Caco-2 (cell line): ENCODE results near the gene TET1. TPM values are rescaled to one million over a fixed set of nuclear protein-coding genes. Genes with fewer than 3 reads are reported as not detected.
"Not testable (repeated sequence)": the region's sequence is repeated elsewhere in the genome, so short reads cannot be mapped to it uniquely, and the experiment has no call there.

Source experiments
- BruUV-seq: library from RNA; stranded (reverse); fragments of 400-500 nt; replicated peaks from 2 replicates; lab custom pipeline; 2021; lab: Mats Ljungman, UMichigan
- CTCF ChIA-PET: fragments of 300-600 bp; sonication (Branson Sonifier 250); formaldehyde crosslinking; loops from one replicate; lab custom pipeline; 2022; ENCODE audit warnings: antibody characterized with exemption; lab: Charles Lee
- POLR2A ChIA-PET: fragments of 300-600 bp; sonication (Branson Sonifier 250); formaldehyde crosslinking; loops from one replicate; lab custom pipeline; 2022; ENCODE audit warnings: antibody characterized with exemption; lab: Charles Lee
- DNase-seq, 2 experiments: peaks; one replicate each; pipeline versions ENCODE4 v3.0.0 to v3.0.0-alpha.2; 2020 to 2022
- H3K27me3 ChIP-seq: replicated peaks from 2 replicates; pipeline ENCODE4 v1.6.0; 2011; ENCODE audit warnings: low read length; ENCODE audit not compliant: control insufficient read depth, insufficient read depth
- H3K36me3 ChIP-seq: 2 replicates; pipeline ENCODE4 v1.5.1; 2011; ENCODE audit warnings: low read length; ENCODE audit not compliant: control insufficient read depth, insufficient read depth
- H3K4me1 ChIP-seq: fragments of 250-450 bp; sonication (Bioruptor Pico); 2 replicates; pipeline ENCODE4 v1.5.1; 2020; ENCODE audit warnings: mild to moderate bottlenecking
- H3K4me3 ChIP-seq: 2 replicates; pipeline ENCODE4 v1.5.1; 2011; ENCODE audit warnings: low read depth, mild to moderate bottlenecking, control low read depth, low read length
- H3K9me3 ChIP-seq: fragments of 250-450 bp; sonication (Bioruptor Pico); 2 replicates; pipeline ENCODE4 v1.5.1; 2020; ENCODE audit warnings: mild to moderate bottlenecking, moderate library complexity
- H3K27ac Mint-ChIP-seq: one replicate; pipeline ENCODE4 v1.8.0; 2022; ENCODE audit warnings: mixed read lengths; ENCODE audit not compliant: unreplicated experiment
- H3K27me3 Mint-ChIP-seq: one replicate; pipeline ENCODE4 v1.8.0; 2022; ENCODE audit warnings: mixed read lengths; ENCODE audit not compliant: insufficient read depth, unreplicated experiment
- H3K36me3 Mint-ChIP-seq: one replicate; pipeline ENCODE4 v1.8.0; 2022; ENCODE audit warnings: mild to moderate bottlenecking, mixed read lengths; ENCODE audit not compliant: insufficient read depth, unreplicated experiment
- H3K4me1 Mint-ChIP-seq: one replicate; pipeline ENCODE4 v1.8.0; 2022; ENCODE audit warnings: low read depth, mixed read lengths; ENCODE audit not compliant: unreplicated experiment
- H3K4me3 Mint-ChIP-seq: one replicate; pipeline ENCODE4 v1.8.0; 2022; ENCODE audit warnings: mild to moderate bottlenecking, moderate library complexity, mixed read lengths; ENCODE audit not compliant: unreplicated experiment
- H3K9me3 Mint-ChIP-seq: one replicate; pipeline ENCODE4 v1.8.0; 2022; ENCODE audit warnings: mixed read lengths; ENCODE audit not compliant: unreplicated experiment
- intact Hi-C: fragments of 100-400 bp; cut with micrococcal nuclease; formaldehyde crosslinking; loops from one replicate; pipeline ENCODE4 v1.10.0; 2022; ENCODE audit not compliant: unreplicated experiment
- total RNA-seq: library from RNA; stranded (reverse); gene quantifications from 2 replicates; pipeline ENCODE4 v1.2.3, GENCODE V29; 2022
- TF ChIP-seq, protein P1 (sequence below), 2 experiments: fragments of 200-600 bp in 1 of 2; IDR thresholded peaks; 1 replicate in 1 of 2; 2 replicates in 1 of 2; pipeline versions ENCODE4 v1.5.1 to v1.8.0; 2011 to 2022; ENCODE audit warnings: antibody characterized with exemption in 1 of 2, control low read depth in 1 of 2, inconsistent platforms in 1 of 2, low read depth in 1 of 2, low read length in 1 of 2, mild to moderate bottlenecking in 1 of 2, moderate library complexity in 1 of 2; ENCODE audit not compliant: insufficient read depth in 1 of 2, severe bottlenecking in 1 of 2, unreplicated experiment in 1 of 2

TET1 gene
- total RNA-seq, 1 experiment from 2014 or later: 18.6 TPM

- CTCF ChIA-PET: interaction anchor here (2.0 kb wide), 1 partner anchor 68 kb away, joined by 8 read pairs; no protein-coding TSS in a partner anchor
- DNase-seq: no peak
- H3K27ac Mint-ChIP-seq: peak overlapping the region; percentile 46
- no peaks in the 10 kb centered on the region for H3K9me3 Mint-ChIP-seq
- intact Hi-C loops: loop anchor here (2.0 kb wide), 1 partner anchor 101 kb away; the partner anchor contains the start of gene CCAR1
- POLR2A ChIA-PET: interaction anchor here (0.6 kb wide), 1 partner anchor 405 kb away, joined by 4 read pairs; no protein-coding TSS in a partner anchor
- BruUV-seq: no TSS peak
- H3K36me3 Mint-ChIP-seq: peaks cover 18% of the 10 kb centered on the region
- peaks cover 1% of the 10 kb centered on the region; the same call in 1 of the 2 replicates for H3K36me3 ChIP-seq
- peaks cover 30% of the 10 kb centered on the region for H3K4me1 Mint-ChIP-seq
- H3K4me3 ChIP-seq: no peak overlapping the region
- peaks cover 37% of the 10 kb centered on the region for H3K4me1 ChIP-seq
- H3K27me3 Mint-ChIP-seq: no peaks in the 10 kb centered on the region
- H3K9me3 ChIP-seq: no peaks in the 10 kb centered on the region
- TF ChIP-seq, protein P1, sequence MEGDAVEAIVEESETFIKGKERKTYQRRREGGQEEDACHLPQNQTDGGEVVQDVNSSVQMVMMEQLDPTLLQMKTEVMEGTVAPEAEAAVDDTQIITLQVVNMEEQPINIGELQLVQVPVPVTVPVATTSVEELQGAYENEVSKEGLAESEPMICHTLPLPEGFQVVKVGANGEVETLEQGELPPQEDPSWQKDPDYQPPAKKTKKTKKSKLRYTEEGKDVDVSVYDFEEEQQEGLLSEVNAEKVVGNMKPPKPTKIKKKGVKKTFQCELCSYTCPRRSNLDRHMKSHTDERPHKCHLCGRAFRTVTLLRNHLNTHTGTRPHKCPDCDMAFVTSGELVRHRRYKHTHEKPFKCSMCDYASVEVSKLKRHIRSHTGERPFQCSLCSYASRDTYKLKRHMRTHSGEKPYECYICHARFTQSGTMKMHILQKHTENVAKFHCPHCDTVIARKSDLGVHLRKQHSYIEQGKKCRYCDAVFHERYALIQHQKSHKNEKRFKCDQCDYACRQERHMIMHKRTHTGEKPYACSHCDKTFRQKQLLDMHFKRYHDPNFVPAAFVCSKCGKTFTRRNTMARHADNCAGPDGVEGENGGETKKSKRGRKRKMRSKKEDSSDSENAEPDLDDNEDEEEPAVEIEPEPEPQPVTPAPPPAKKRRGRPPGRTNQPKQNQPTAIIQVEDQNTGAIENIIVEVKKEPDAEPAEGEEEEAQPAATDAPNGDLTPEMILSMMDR (IDR thresholded peaks at IDR 0.05; ENCODE audit: insufficient read depth in 1 of 2, low read depth in 1 of 2, low read length in 1 of 2, severe bottlenecking in 1 of 2, unreplicated experiment in 1 of 2): no peak
- no peak overlapping the region for H3K4me3 Mint-ChIP-seq
- H3K27me3 ChIP-seq: no peaks in the 10 kb centered on the region
Measured at GRCh38 chr10:68619595-68619994, 59.5 kb downstream of the TET1 start.

DNA sequence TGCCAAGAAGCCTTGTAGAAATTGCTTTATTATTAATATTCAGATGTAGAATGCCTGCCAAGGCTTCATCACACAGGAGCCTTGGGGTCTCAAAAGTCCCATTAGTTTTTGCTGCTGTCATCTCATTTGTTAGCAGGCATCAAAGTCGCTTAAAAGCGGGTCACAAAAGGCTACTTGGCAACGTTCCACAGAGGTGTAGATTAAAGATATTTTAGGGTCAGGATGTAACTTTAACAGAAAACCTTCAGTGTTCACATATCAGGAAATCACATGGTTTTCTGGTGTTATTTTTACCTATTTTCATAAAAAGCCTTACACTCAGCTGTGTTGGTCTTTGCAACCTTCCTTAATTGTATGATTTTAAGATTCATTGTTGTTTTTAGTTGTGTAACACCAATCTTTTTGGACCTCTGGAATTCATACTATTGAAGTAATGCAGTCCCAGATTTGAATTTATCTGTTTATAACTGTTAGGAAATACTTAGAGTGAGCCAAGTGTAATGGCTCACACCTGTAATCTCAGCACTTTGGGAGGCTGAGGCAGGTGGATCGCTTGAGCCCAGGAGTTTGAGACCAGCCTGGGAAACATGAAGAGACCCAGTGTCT lies 65.3 kb downstream of the TET1 start:
- TF ChIP-seq, protein P1 (IDR thresholded peaks at IDR 0.05; ENCODE audit: insufficient read depth in 1 of 2, low read depth in 1 of 2, low read length in 1 of 2, severe bottlenecking in 1 of 2, unreplicated experiment in 1 of 2): no peak
- CTCF ChIA-PET: no interaction called here
- intact Hi-C loops: no loop called here
- H3K27me3 Mint-ChIP-seq: no peaks in the 10 kb centered on the region
- H3K9me3 Mint-ChIP-seq: peaks cover 10% of the 10 kb centered on the region
- no TSS peak for BruUV-seq
- H3K4me3 Mint-ChIP-seq: no peak overlapping the region
- POLR2A ChIA-PET: no interaction called here
- Histone ChIP-seq H3K4me3 (no peak overlapping the region), H3K4me1 (peaks cover 7% of the 10 kb centered on the region), H3K36me3 (peaks cover 1% of the 10 kb centered on the region; the same call in 1 of the 2 replicates), H3K27me3 (no peaks in the 10 kb centered on the region), H3K9me3 (no peaks in the 10 kb centered on the region)
- DNase-seq: no peak
- H3K36me3 Mint-ChIP-seq: peaks cover 13% of the 10 kb centered on the region
- H3K4me1 Mint-ChIP-seq: peaks cover 19% of the 10 kb centered on the region
- no peak overlapping the region for H3K27ac Mint-ChIP-seq

DNA sequence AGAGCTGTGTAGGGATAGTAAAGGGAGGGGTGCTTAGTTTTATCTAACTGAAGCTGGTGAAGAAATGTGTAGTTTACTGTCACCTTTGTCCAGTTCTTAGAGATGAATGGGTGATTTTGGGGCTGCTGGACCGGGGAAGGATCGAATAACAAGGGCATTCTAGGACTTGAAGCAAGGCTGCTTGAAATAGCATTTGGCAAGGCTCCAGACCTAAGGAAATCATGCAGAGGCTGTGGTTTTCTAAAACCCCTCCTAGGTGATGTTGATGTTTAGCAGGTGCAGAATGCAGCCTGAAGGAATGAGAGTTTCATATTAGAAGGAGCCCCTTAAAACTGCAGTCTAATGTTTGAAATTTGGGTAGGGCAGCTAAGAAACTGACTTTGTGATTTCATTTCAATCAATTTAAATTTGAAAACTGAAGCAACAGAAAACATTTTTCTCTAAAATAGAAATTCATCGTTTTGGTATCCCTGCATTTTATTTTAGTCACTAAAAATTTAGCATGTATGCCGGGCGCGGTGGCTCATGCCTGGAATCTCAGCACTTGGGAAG lies 68.5 kb downstream of the TET1 start:
- Mint-ChIP-seq H3K4me1 (peaks cover 20% of the 10 kb centered on the region), H3K4me3 (no peak overlapping the region), H3K27me3 (no peaks in the 10 kb centered on the region), H3K36me3 (peaks cover 18% of the 10 kb centered on the region), H3K9me3 (peaks cover 17% of the 10 kb centered on the region), H3K27ac (no peak overlapping the region)
- no peaks in the 10 kb centered on the region for H3K9me3 ChIP-seq
- no peak overlapping the region for H3K4me3 ChIP-seq
- ChIA-PET POLR2A (interaction anchor here (0.5 kb wide), 1 partner anchor 224 kb away, joined by 3 read pairs; no protein-coding TSS in a partner anchor), CTCF (no interaction called here)
- BruUV-seq: no TSS peak
- H3K27me3 ChIP-seq: no peaks in the 10 kb centered on the region
- H3K36me3 ChIP-seq: no peaks in the 10 kb centered on the region; the same call in 1 of the 2 replicates
- peaks cover 16% of the 10 kb centered on the region for H3K4me1 ChIP-seq
- intact Hi-C loops: no loop called here
- DNase-seq: no peak
- TF ChIP-seq, protein P1 (IDR thresholded peaks at IDR 0.05; ENCODE audit: insufficient read depth in 1 of 2, low read depth in 1 of 2, low read length in 1 of 2, severe bottlenecking in 1 of 2, unreplicated experiment in 1 of 2): no peak

DNA sequence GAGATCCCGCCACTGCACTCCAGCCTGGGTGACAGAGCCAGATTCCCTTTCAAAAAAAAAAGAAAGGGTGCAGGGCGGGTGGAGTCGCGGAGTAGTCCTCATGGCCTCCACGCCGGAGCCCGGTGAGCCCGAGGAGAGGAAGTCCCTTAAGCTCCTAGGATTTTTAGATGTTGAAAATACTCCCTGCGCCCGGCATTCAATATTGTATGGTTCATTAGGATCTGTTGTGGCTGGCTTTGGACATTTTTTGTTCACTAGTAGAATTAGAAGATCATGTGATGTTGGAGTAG lies 72.1 kb downstream of the TET1 start:
- H3K27ac Mint-ChIP-seq, CTCF ChIA-PET, DNase-seq, H3K9me3 ChIP-seq, BruUV-seq, H3K27me3 Mint-ChIP-seq, H3K4me3 Mint-ChIP-seq, H3K4me3 ChIP-seq, H3K27me3 ChIP-seq, intact Hi-C loops, H3K36me3 ChIP-seq: not testable (repeated sequence)
- peaks cover 17% of the 10 kb centered on the region for H3K9me3 Mint-ChIP-seq
- peaks cover 21% of the 10 kb centered on the region for H3K4me1 ChIP-seq
- POLR2A ChIA-PET: interaction anchor here (0.6 kb wide), 1 partner anchor 135 kb away, joined by 9 read pairs; no protein-coding TSS in a partner anchor
- H3K36me3 Mint-ChIP-seq: peaks cover 12% of the 10 kb centered on the region
- peaks cover 20% of the 10 kb centered on the region for H3K4me1 Mint-ChIP-seq
